ENCODE results near the gene TMEM44.
A peak's percentile ranks its signal among the peaks of the same experiment; 100 is the strongest.
"Not testable (repeated sequence)": the region's sequence is repeated elsewhere in the genome, so short reads cannot be mapped to it uniquely, and the experiment has no call there.

TMEM44 gene

DNA sequence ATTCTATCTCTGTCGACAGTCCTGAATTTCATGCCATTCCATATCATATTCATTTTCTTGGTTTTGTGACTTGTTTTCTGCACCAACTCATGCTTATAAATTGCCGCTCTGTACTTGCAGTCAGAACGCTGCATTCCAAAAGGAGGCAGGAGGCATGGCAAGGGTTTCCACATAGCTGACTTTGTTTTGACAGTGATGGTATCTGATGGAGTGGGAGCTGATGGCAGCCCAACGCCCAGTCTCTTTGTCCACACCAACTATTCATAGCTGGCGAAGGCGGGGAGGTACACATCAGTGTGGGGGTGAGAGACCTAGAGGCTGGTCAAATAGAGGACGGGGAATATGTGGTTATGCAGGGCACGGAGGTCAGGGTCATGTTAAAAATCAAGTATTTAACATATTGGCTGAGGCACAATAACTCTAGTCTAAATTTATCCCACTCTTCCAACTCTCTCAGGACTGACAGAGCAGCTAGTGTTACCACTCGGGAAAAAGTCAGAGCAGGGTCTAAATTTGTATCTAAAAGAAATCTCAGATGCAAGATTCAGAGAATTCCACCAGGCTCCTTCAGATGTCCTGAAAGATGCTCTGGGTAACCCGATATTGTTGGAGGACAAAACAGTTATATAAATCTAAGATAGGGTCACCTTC, 78.6 kb downstream of the TMEM44 start:
- no peak for DNase-seq

DNA sequence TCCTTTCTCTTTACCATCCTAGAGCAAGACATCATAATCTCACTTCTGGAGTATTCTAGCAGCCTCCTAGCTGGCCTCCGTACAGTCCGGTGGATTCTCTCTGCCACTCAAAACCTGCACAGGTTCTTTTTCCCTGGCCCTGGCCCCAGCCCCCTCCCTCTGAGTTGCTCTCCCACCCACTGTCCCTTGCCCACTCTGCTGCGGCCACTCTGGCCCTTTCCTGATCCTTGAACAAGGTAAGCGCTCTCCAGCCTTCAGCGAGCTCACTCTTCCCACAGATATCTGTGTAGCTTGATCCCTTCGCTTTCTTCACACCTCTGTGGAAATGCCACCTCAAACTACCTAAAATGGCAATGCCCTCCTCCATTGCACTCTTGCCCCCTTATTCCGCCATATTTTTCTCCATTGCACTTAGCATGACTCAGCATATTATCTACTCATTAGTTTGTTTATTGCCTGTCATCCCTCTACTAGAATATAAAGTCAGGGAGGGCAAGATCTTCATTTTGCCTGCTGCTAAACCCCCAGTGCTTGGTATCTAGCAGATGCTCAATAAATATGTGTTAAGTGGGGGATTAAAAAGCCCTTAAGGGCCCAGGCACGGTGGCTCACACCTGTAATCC, 80.8 kb downstream of the TMEM44 start:
- DNase-seq: no peak

DNA sequence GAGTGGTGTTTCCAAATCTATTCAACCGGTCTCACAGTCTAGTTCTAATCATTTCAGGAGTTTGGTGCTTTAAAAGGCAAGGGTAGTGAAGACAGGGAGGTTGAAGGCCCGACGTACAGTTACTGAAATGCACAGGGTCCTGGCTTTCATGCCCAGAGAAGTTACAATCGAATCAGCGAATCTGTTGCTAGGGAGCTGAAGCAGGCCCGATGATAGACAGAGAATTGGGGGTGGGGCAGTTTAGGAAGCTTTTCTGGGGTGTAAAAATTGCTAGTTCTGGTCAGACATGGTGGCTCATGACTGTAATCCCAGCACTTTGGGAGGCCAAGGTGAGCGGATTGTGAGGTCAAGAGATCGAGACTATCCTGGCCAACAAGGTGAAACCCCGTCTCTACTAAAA, 83.4 kb downstream of the TMEM44 start:
- DNase-seq: no peak

DNA sequence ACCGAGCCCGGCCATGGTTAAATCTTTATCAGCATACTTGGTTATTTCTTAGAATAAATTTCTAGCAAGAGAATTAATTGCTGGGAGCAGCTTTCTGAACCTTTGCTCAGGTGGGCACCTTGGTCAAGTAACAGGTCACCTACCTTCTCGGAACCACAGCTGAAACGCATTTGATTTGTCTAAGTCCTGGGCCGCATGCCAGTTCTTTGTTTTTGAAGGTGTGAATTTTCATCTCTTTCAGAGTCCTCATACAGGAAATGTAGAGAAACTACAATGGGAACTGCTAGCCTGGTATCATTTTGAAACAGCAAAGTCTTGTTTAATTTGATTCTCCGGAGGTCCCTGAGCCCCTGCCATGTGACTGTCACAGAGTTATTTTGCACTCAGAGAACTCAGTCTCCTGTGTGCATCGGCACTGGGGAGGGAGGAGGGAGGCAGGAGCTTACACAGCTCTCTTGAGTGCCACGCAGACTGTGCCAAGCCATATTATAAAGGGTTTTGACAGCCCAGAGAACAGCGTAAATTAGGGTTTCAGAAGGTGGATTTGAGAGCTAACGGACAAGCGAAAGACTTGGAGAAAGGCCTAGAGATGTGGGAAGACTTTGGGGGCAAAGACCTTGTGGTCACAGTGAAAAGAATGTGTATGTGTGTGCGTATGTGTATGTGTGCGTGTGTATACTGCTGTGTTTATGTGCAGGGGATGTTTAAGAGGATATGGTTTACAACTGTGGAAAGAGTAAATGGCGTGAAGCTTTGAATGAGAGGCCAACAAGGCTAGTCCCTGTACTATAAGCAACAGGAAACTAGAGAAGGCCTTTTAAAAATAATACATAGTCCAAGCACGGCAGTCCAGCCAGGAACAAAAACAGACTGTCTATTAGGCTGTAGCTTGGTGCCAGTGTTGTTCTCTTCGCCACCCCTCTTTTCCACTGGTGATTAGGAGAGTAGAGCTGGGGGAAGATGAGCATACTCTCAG, 84.6 kb downstream of the TMEM44 start:
- DNase-seq: no peak

DNA sequence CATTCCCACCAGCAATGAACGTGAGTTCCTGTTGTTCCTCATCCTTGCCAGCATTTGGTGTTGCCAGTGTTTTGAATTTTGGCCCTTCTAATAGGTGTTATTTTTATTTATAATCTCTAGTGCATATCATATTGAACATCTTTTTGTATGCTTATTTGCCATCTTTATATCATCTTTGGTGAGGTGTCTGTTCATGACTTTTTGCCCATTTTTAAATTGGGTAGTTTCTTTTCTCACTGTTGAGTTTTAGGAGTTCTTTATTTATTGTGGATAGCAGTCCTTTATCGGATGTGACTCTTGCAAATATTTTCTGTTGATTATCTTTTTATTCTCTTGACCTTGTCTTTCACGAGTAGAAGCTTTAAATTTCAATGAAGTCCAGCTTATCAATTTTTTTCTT, 86.2 kb downstream of the TMEM44 start:
- no peak for DNase-seq

DNA sequence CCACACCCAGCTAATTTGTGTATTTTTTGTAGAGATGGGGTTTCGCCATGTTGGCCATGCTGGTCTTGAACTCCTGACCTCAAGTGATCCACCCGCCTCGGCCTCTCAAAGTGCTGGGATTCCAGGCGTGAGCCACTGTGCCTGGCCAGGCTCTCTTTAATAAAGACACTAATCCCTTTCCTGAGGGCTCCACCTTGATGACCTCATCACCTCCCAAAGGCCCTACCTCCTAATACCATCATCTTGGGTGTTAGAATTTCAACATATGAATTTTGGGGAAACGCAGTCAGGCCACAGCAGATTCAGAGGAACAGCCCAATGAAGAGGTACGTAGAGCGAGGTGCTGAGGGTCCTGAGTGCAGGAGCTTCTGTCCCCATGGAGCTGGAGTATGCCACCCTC, 87.7 kb downstream of the TMEM44 start:
- DNase-seq: not testable (repeated sequence)

DNA sequence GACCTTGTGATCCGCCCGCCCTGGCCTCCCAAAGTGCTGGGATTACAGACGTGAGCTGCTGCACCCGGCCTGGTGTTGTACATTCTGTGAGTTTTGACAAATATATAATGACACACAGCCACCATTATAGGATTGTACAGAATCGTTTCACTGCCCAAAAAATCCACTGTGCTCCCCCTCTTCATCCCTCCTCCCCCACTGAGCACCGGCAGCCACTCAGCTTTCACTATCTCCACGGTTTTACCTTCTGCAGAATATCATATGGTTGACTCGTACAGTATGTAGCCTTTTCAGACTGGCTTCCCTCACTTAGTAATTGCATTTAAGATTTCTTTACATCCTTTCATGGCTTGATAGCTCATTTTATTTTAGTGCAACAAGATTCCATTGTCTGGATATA, 89.7 kb downstream of the TMEM44 start:
- DNase-seq: no peak

DNA sequence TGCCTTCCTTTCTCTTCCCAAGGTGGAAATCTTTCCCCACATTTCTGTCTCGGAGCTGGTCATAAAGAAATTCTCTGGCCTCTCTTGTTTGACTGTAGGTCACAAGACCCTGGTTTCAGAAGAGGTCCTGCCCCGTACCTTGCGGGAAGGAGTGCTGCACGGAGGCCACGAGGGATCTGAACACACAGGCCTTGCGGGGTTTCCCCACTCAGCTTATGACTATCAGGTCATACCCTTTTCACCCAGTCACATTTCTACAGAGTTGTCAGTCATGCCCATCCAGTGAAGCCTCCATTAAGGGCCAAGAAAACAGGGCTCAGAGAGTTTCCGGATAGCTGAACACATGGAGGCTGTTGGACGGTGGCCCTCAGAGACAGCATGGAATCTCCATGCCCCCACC, 91.7 kb downstream of the TMEM44 start:
- no peak for DNase-seq

DNA sequence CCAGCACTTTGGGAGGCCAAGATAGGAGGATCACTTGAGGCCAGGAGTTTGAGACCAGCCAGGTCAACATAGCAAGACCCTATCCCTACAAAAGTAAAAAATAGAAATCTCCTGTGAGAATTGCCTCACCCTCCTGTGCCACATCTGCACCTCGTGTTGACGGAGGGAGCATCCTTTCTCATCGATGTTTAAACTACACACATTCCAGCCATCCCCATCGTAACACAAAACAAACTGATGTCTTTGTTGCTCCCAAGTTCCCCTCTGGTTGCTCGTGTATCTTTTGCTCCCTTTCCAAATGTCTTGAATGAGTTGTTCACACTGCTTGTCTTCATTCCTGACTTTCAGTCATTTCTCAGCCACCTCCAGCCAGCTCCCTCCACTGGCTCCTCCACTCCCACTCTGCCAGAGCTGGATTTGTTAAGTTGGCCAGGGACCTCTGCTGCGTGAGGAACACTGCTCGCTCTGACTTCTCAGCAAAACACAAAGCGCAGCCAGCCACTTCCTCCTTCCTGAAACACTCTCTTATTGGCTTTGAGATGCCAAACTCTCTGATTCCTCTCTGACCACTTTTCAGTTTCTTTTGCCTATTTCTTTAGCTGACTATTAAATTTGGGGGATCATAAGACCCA, 92.8 kb downstream of the TMEM44 start:
- DNase-seq: no peak

DNA sequence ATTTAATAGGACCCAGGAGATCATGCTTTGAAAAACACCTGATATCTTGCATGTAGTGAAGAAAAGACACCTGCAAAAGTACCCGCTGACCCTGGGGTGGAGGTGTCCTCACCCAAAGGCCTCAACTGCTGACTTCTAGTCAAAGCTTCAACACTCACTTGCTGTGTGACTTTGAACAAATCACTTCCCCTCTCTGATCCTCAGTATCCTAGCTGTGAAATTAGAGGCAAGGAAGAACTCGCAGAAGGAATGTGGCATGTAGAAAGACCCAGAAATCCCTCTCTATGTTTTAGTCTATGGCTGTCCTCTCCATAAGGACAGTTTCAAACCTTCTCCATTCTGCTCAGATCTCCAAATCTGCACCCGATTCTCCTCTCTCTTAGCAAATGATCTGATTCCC, 93.7 kb downstream of the TMEM44 start:
- no peak for DNase-seq

DNA sequence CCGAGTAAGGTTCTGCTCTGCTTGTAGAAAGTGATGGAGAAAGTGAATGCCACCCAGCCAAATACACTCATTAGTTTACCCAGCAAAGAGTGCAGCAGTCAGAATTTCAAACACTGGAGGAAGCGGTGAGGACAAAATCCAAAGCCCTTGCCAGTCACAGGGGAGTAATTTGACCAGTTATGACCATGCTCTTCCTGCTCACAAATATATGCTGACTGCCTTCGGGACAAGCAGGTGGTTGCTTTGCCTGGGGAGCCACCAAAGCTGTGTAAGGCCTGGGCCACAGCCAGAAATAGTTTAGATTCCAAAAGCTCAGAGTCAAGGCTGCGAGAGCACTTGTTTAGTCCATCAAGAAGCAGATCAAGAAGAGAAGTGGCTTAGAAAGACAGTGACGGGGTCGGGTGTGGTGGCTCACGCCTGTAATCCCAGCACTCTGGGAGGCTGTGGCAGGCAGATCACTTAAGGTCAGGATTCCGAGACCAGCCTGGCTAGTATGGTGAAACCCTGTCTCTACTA, 95.4 kb downstream of the TMEM44 start:
- peak; percentile 96 for DNase-seq
